HG02885 (cell line): ENCODE results near the gene CDH4.

Experiments used
- ATAC-seq: cut with Tn5 transposase; IDR thresholded peaks from one replicate; pipeline ENCODE4 v1.9.1; 2021; ENCODE audit warnings: mild to moderate bottlenecking; ENCODE audit not compliant: unreplicated experiment, poor library complexity

The CDH4 gene

DNA sequence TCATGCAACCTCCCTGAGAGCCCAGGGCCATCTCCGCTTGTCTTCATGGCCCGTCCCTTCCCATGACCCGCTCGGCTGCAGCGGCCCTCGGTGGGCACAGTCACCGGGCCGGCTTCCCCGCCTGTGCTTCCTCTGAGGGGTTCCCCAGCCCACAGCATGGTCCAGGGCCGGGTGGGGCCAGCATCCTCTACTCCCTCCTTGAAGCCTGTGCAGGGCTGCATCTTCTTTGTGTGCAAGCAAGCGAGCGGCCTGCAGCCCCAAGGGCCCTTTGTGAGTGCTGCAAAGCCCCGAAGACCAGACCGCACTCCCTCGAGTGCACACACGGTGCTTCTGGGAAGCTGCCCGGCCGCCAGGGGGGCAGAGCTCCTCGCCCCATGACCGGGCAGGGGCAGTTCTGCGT is 547.9 kb downstream of the CDH4 start:
- no peak for ATAC-seq

DNA sequence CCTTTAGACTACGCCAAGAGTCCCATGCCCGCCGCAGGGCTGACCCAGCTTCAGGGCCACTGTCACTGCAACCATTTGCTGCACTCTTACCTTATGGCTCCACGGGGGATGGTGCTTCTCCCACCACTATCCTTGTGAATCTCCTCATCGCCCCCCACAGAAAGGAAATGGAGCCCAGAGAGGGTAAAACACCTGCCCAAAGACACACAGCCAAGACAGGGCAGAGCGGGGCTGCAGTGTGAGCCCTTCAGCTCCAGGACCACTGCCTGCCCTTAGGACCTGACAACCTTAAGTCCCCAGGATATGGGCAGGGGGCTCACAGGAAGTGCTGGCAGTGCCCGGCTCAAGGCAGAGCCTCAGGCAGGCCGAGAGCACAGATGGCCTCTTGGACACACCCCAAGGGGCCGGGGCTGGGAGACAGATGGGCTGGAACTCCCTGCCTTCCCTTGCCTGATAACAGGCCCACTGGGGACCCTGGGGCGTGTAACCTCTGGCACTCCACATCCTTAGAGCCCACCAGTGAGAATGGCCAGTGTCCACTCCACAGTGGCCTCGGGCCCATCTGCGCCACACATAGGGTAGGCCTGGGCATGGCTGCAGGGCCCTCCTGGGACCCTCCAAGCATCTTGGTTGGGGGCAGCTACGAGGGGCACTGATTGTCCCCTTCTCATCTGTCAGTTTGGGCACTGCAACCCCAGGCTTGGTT is 548.5 kb downstream of the CDH4 start:
- no peak for ATAC-seq

DNA sequence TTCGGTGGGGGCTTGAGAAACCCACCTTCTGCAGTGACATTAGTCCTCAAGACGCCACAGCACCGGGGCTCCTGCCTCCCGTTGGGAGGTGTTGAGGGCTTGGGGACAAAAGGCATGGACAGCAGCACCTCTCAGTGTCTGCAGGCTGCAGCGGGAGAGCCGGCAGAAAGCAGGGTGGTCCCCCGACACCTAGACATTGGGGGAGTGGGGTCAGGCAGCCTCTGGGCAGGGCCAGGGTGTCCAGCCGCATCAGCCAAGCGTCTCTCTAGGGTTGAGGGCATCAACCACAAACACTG is 549.0 kb downstream of the CDH4 start:
- ATAC-seq: no peak

DNA sequence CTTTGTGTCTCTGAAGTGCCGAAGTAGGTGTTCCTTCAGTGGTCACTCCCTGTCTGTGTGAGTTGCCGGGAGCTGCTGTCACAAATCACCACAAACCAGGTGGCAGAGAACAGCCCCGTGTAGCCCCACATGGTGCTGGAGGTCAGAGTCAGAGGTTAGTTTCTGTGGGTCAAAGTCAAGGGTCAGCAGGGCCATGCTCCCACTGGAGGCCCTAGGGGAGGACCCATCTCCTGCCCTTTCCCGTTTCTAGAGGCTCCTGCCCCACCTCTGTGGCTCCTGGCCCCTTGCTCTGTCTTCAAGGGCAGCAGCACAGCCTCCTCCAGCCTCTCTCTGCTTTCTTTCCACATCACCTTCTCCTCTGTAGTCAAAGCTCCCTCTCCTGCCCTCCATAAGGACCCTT is 549.4 kb downstream of the CDH4 start:
- no peak for ATAC-seq

DNA sequence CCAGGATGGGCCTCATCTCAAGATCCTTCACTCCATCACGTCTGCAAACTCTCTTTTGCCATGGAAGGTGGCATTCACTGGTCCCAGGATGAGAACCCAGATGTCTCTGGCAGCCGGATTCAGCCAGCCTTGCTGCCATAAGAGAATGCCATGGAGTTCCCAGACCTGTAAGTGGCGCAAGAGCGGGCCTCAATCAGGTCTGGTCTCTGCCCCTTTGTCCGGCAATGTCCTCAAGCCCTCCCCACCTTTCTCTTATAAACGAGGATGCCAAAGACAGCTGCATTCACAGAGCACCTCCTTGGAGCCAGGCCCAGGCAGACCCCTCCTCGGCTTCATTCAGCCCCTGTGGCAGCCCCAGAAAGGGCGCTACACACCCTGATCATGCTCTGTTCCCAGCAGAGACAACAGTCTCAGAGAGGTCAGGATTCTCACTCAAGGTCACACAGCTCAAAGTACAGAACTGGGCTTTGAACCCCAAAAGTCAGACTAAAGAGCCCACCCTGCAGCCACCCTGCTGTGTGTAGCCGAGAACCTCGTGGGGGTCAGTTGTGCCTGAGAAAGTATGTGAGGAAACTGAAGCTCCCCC is 549.9 kb downstream of the CDH4 start:
- no peak for ATAC-seq

DNA sequence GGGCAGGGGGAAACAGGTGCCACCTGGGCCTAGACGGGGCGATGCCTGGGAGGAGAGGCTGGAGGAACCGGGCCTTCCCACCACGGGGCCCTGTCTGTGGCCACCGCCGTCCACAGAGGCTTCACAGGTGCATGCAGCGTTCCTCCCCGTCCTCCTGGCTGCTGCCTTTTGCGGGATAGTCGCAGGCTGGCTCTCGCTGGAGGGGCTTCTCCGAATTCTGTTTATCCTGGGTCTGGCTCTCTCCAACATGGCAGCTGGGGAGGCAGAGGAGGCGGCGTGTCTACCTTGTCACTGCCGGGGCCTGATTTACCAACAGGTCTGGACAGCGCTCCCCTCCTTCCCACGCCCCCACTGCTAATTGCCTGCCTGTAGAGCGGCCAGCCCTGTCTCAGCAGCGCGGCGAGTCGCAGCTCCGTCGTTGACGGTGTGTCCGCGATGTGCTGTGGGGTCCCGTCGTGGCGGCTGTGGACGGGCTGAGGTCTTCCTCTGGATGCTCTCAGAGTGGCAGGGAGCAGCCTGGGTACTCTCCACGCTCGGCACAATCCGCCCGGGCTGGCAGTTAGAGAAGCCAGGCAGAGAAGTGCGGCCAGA is 550.8 kb downstream of the CDH4 start:
- no peak for ATAC-seq

DNA sequence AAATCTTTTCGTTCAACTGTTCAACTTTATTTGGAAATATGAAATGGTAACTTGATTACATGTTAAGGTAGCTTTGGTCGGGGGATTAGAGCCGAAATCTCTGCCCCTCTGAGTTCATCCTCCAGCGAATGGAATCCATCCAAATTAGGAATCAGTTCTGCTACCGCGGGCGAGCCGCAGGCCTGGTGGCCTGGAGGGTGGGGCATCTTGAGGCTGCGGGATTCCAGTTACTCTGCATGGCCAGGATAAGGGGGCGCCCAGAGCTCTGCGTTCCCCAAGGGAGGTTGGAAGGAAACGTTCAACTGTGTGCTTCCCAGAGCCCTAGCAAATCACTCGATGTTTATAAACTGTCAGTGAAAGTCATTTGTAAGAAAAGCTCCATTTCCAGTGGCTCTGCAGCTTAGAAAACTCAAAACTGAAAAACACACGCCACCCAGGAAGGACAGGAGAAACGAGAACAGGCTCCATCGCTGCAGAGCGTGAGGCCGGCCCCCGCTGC is 551.4 kb downstream of the CDH4 start:
- no peak for ATAC-seq

DNA sequence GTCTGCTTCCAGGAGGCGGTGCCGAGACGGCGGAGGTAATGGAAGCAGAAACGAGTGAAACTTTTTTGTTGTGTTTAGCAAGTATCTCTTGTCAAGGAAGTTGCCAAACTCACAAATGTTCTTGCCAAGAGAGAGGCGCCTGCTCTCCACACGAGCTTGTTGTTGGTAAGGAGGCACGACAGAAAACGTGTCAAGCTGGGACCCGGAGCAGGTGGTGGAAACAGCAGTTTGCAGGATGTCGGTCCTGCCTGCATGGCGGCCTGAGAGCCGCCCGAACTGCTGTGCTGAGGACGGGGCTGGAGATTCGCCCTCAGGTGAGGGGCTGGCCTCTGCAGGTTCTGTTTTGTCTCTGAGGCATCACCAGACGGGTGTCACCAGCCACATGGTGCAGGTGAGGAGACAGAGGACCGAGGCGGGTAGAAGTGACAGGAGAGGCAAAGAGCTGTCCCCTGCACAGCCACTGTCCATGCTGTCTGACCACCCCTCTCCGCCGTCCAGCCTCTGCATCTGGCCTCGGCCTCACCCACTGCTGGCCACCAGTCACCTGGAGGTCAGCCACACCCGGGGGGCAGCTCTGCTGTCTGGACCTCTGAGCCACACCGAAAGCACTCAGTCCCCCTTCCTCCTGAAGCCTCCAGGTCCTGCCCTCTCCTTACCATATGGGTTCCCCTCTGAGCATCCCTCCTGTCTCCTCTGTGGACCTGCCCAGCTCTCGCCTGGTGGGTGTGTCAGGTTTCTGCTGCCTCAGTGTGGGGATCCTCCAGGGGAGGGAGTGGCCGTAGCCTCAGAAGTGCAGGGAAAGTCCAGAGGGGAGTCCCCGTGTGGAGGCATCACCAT is 552.1 kb downstream of the CDH4 start:
- no peak for ATAC-seq

DNA sequence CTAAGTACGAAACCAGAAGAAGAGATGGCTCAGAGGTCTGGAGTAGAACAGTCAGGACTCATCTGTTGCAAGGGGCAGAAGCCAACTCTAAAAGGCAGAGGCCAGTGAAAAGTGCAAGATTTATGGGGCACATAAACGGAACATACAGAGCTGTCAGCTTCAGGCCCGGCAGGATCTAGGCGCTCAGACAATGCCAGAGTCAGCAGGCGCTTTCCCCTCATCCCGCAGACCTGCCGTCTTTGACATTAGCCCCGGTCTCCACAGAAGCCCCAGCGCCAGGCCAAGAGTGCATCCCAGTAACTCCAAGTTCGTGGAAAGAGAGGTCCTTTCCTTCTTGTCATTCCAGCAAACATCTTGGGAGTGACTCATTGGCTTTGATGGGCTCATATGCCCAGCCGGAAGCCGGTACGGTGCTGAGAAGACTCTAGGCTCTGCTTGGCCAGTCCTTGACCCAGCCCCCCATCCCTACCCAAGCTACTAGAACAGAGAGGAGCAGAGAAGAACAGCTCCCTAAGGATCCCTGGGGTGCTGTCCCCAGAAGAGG is 552.8 kb downstream of the CDH4 start:
- no peak for ATAC-seq

DNA sequence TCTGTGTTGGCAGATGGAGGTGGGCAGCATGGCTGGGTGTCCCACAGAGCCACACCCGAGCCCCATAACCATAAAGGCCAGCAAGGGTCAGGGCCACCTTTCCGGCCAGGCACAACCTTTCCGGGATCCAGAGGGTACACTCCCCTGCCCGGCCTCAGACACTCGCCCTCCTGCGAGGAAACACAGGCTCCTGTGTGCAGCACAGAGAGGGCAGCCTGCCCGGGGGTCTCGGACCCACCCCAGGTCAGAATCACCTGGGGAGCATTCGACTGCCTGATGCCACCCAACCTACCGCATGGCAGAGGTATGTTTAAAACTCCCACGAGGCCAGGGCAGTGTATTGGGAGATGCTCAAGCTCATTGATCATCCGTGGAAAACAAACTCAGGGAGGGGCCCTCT is 553.3 kb downstream of the CDH4 start:
- no peak for ATAC-seq

DNA sequence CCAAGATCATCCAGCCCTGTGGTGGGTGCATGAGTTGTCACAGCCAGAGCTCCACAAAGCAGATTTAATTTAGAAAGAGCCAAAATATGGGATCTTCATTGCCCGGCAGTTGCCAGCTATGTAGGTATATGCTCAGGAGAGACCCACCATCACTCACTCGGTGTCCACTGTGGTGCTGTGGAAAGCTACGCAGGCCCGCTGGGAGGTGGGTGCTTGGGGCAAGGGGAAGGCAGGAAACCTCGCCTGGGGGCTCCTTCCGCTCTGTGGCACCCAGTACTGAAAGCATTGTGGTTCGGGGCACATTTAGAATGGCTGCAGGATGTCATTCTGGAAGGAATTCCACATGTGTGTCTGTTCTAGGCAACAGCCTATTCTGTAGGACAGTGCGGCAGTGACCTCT is 553.7 kb downstream of the CDH4 start:
- no peak for ATAC-seq

DNA sequence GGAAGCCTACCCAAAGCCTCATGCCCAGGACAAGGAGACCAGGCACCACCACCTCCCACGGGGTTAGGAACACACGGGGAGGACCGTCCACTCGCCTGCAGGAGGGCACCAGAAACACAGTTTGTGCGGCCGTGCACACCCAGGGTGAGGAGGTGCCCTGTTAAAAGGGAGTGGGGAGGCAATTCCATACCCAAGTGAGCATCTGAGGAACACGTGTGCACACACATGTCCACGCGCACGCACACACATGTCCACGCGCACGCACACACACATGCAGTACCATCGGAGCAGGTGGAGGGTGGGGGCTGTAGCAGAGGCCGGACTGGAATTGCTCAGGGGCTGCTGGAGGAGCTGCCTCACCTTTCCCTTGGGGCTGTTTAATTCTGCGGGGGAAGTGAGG is 554.3 kb downstream of the CDH4 start:
- no peak for ATAC-seq

DNA sequence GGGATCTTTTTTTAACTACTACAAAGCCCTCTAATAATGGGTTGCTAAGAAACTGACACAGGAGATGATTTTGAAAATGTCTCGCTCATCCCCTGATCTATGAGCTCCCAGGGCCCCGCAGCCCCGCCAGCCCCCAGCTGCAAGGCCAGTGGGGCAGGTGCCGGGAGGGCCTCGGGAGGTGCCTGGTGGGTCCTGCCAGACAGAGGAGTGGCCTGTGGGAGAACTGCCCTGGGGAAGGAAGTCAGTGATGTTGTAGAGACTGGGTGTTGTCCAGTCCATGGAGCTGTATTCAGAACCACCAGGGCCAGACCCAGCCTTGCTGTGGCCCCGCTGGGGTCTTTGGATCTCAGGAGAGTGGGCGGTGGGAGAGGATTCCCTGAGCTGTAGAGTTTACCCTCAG is 554.9 kb downstream of the CDH4 start:
- ATAC-seq: no peak

DNA sequence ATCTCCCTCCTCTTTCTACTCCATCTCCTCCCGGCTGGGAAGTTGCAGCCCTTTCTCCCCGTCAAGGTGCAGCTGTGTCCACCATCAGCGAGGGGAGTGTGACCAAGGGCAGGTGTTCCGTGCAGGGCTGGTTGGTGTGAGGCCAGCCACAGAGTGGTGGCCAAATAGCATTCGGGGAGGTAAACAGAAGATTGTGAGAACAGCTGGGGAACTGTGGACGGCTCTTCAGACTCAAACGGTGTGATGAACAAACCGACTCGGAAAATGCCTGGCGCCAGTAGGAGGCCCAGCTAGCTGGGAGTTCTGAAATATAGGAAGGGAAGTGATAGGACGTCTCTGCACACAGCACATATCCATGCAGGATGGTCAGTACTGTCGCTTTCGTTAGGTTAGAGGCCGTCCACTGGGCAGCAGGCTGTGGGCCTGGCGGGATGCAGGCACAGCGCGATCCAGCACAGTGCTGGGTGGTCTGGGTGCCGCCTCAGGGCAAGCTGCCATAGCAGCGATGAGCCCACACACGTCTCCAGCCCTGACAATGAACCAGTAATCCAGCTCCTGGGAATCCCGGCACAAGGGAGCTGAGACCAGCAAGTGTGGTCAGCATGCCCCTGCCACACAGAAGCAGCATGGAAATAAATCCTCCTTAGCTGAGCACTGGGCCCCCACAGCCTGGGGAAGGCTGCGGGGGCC is 555.6 kb downstream of the CDH4 start:
- no peak for ATAC-seq

DNA sequence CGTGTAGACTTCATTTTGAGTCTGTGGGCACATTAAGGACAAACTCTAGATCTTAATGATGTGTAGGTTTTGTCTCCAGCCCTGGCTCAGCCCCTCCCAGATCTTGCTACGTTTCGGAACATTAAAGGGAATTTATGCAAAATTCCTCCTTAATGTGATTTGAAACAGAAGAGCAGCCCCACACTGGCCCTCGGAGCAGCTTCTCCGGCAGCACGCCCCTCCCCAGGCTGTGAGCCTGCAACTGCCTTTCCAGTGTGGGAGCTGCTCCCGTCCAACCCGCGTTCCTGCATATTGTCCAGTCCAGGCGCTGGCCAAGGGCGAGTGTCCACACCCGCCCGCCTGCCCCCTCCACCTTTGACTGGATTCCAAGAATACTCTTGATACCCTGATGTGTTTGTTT is 556.4 kb downstream of the CDH4 start:
- no peak for ATAC-seq

DNA sequence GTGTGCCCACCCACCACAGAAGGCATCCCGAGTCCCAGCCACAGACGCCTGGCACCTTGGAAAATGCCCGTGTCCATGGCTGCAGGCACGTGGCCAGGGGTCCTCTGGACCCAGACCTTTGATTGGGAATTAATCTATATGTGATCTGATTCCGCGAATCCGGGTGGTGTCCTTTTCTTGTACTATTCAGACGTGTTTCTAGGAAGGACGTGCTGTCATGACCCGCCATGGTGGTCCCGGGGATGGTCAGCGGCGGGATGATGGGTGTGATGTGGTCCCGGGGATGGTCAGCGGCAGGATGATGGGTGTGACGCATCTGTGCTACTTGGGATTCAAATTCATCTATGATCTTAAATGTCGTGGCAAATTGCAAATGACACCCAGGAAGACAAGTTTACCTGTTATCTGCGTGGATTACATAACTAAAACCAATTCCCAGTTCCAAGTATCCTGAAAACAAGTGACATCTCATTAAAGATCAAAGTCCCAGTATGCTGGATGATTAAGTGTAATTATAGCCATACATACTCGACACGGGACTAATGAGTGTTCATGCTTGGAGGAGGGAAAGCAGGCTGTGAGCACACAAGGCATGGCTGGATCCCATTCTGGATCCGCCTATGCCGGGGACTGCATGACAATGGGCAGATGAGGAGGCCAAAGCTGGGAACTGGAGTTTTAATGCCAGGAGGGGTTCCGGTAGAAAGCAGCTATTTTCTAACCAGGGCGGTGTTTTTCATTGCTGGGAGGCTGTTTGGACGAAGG is 557.1 kb downstream of the CDH4 start:
- ATAC-seq: no peak

DNA sequence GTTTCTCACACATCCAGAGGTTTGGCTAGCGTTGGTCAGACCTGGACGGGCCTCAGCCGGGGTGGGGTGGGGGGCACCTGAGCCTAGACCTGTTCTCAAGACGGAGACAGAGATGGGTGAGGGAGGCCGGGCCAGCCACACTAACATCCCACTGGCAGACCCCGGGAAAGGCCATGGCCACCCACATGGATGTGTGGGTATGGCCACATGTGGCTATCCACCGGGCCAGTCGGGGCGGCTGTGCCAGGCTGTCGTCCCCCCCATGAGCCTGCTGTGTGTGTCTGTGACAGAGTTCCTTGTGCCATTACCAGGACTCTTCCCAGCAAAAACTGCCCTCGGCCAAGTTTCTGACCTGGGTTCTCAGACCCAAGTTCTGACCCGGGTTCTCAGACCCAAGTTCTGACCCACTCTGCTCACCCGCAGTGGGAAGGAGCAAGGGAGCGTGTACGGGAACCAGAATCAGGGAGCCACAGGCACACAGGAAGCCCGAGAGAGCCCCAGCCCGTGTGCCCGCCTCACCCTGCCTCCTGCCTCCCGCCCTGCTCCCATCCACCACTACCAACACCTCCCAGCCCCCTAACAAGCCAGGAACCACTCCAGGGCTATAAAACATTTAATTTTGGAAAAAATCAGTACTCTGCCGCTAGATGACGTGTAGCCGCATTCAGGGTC is 558.1 kb downstream of the CDH4 start:
- ATAC-seq: no peak

DNA sequence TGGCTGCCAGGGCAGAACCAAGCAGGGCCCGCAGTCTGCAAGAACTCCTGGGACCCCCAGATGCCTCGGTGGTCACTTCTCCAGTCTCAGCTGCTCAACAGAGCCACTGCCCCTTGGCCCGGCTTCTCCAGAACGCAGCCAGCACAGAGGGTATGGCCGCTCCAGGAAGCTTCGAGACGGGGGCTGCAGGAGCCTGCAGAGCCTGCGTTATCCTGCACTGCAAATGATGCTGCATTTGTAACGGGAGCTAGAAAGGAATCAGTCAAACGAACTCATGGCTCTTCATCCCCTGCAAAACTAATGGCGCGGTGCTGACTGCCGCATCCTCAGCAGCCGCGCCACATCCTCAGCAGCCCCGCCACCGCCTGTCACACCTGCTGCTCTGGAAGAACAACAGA is 558.7 kb downstream of the CDH4 start:
- ATAC-seq: no peak

DNA sequence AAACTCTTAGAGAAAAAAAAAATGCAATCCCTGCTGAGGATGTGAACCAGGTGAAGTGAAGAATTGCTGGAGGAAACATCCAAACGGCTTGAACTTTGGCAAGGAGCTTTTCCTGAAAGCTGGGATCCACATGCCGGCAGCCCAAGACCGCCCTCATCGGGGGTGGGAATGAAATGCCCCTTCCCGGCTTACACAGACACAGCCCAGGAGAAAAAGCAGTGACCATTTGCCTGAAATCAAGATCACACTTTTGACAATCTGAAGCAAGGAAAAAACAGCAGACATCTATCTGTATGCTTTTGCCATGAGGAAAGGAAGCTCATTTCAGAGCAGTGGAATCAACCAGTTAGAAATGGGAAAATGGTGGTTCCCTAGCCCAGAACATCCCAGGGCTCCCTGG is 559.1 kb downstream of the CDH4 start:
- ATAC-seq: no peak
